ENCODE measurements around the gene ZNF70. TPM values are rescaled to one million over a fixed set of nuclear protein-coding genes. Genes with fewer than 3 reads are reported as not detected.
A peak's percentile ranks its signal among the peaks of the same experiment; 100 is the strongest.

ZNF70 gene
- total RNA-seq, 1 experiment from 2014 or later: 3.3 TPM

- Mint-ChIP-seq H3K9me3 (no peaks in the 10 kb centered on the region), H3K4me3 (peak overlapping the region; percentile 80), H3K27me3 (ENCODE audit: low read depth) (no peaks in the 10 kb centered on the region), H3K4me1 (peaks cover 23% of the 10 kb centered on the region), H3K36me3 (no peaks in the 10 kb centered on the region), H3K27ac (peak overlapping the region; percentile 84)
- ATAC-seq (peak; percentile 25), DNase-seq (ENCODE audit: low spot score) (peak; percentile 51)
- ChIA-PET POLR2A (interaction anchor here (0.7 to 1.4 kb wide), 3 partner anchors 35 to 305 kb away, joined by 3 to 5 read pairs (median 4); partner anchors contain the start of gene SLC2A11), CTCF (interaction anchor here (0.7 to 2.2 kb wide), 5 partner anchors 12 to 160 kb away, joined by 3 to 8 read pairs (median 4); partner anchors contain the start of genes C22orf15 and SLC2A11)
- no peak for TF ChIP-seq CBFB (CRISPR knock-in tag; IDR thresholded peaks at IDR 0.05; ENCODE audit: low read depth)
- TF ChIP-seq USF2 (CRISPR knock-in tag; IDR thresholded peaks at IDR 0.05): peak; percentile 27; the same call in 1 of the 2 replicates
- TF ChIP-seq ETV6 (CRISPR knock-in tag; IDR thresholded peaks at IDR 0.05): peak; percentile 29; the same call in 1 of the 2 replicates
- TF ChIP-seq, protein P1, sequence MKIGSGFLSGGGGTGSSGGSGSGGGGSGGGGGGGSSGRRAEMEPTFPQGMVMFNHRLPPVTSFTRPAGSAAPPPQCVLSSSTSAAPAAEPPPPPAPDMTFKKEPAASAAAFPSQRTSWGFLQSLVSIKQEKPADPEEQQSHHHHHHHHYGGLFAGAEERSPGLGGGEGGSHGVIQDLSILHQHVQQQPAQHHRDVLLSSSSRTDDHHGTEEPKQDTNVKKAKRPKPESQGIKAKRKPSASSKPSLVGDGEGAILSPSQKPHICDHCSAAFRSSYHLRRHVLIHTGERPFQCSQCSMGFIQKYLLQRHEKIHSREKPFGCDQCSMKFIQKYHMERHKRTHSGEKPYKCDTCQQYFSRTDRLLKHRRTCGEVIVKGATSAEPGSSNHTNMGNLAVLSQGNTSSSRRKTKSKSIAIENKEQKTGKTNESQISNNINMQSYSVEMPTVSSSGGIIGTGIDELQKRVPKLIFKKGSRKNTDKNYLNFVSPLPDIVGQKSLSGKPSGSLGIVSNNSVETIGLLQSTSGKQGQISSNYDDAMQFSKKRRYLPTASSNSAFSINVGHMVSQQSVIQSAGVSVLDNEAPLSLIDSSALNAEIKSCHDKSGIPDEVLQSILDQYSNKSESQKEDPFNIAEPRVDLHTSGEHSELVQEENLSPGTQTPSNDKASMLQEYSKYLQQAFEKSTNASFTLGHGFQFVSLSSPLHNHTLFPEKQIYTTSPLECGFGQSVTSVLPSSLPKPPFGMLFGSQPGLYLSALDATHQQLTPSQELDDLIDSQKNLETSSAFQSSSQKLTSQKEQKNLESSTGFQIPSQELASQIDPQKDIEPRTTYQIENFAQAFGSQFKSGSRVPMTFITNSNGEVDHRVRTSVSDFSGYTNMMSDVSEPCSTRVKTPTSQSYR (CRISPR knock-in tag; IDR thresholded peaks at IDR 0.05): 0 out of 2 replicates have a peak, but pooled peaks have one; percentile 6
- 0 out of 2 replicates have a peak, but pooled peaks have one; percentile 6 for TF ChIP-seq CREB1 (CRISPR knock-in tag; IDR thresholded peaks at IDR 0.05)
- TF ChIP-seq, protein P2, sequence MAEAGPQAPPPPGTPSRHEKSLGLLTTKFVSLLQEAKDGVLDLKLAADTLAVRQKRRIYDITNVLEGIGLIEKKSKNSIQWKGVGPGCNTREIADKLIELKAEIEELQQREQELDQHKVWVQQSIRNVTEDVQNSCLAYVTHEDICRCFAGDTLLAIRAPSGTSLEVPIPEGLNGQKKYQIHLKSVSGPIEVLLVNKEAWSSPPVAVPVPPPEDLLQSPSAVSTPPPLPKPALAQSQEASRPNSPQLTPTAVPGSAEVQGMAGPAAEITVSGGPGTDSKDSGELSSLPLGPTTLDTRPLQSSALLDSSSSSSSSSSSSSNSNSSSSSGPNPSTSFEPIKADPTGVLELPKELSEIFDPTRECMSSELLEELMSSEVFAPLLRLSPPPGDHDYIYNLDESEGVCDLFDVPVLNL (CRISPR knock-in tag; IDR thresholded peaks at IDR 0.05; ENCODE audit: borderline replicate concordance, low read depth): no peak
- TF ChIP-seq KAT7 (CRISPR knock-in tag; IDR thresholded peaks at IDR 0.05; ENCODE audit: borderline replicate concordance): 0 out of 2 replicates have a peak, but pooled peaks have one; percentile 30
Measured at GRCh38 chr22:23751441-23751996, 607 bp upstream of the ZNF70 start.

DNA sequence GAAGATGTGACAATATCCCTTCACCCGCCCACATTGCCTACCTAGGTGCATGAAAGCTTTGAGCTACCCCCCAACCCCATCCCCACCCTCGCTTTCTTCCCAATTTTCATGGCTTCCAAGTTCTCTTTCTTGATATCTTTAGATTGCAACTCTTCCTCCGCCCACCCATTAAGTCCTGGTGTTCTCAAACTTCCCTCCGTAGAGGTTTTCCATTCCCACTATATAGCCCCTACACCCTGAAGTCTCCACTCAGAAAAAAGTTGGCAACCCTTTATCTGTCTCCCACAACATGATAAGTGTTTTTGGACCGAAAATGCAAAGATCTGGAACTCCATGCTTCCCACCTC is 572 bp downstream of the ZNF70 start:
- ChIA-PET CTCF (interaction anchor here (0.9 to 2.2 kb wide), 4 partner anchors 13 to 159 kb away, joined by 4 to 8 read pairs (median 6); partner anchors contain the start of genes C22orf15, CHCHD10 and SLC2A11), POLR2A (interaction anchor here (0.5 to 1.4 kb wide), 3 partner anchors 30 to 107 kb away, joined by 3 to 4 read pairs (median 3); partner anchors contain the start of gene SLC2A11)
- DNase-seq (ENCODE audit: low spot score): no peak
- no peaks in the 10 kb centered on the region for H3K27me3 Mint-ChIP-seq (ENCODE audit: low read depth)
- peak overlapping the region; percentile 85 for H3K4me3 Mint-ChIP-seq
- H3K27ac Mint-ChIP-seq: peak overlapping the region; percentile 91
- H3K36me3 Mint-ChIP-seq: no peaks in the 10 kb centered on the region
- no peak for ATAC-seq
- H3K9me3 Mint-ChIP-seq: no peaks in the 10 kb centered on the region
- peaks cover 22% of the 10 kb centered on the region for H3K4me1 Mint-ChIP-seq
- TF ChIP-seq SP1 (CRISPR knock-in tag; conservative IDR thresholded peaks at IDR 0.05): no peak
- TF ChIP-seq, protein P3, sequence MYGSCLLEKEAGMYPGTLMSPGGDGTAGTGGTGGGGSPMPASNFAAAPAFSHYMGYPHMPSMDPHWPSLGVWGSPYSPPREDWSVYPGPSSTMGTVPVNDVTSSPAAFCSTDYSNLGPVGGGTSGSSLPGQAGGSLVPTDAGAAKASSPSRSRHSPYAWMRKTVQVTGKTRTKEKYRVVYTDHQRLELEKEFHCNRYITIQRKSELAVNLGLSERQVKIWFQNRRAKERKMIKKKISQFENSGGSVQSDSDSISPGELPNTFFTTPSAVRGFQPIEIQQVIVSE (CRISPR knock-in tag; IDR thresholded peaks at IDR 0.05; ENCODE audit: borderline replicate concordance): no peak
- TF ChIP-seq, protein P4, sequence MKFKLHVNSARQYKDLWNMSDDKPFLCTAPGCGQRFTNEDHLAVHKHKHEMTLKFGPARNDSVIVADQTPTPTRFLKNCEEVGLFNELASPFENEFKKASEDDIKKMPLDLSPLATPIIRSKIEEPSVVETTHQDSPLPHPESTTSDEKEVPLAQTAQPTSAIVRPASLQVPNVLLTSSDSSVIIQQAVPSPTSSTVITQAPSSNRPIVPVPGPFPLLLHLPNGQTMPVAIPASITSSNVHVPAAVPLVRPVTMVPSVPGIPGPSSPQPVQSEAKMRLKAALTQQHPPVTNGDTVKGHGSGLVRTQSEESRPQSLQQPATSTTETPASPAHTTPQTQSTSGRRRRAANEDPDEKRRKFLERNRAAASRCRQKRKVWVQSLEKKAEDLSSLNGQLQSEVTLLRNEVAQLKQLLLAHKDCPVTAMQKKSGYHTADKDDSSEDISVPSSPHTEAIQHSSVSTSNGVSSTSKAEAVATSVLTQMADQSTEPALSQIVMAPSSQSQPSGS (CRISPR knock-in tag; IDR thresholded peaks at IDR 0.05; ENCODE audit: borderline replicate concordance, low read depth): no peak
- no peak for TF ChIP-seq MYBL2 (CRISPR knock-in tag; IDR thresholded peaks at IDR 0.05)
- TF ChIP-seq, protein P5, sequence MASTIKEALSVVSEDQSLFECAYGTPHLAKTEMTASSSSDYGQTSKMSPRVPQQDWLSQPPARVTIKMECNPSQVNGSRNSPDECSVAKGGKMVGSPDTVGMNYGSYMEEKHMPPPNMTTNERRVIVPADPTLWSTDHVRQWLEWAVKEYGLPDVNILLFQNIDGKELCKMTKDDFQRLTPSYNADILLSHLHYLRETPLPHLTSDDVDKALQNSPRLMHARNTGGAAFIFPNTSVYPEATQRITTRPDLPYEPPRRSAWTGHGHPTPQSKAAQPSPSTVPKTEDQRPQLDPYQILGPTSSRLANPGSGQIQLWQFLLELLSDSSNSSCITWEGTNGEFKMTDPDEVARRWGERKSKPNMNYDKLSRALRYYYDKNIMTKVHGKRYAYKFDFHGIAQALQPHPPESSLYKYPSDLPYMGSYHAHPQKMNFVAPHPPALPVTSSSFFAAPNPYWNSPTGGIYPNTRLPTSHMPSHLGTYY (CRISPR knock-in tag; IDR thresholded peaks at IDR 0.05): no peak
- no peak for TF ChIP-seq IRF1 (CRISPR knock-in tag; IDR thresholded peaks at IDR 0.05)
- TF ChIP-seq MLX (CRISPR knock-in tag; IDR thresholded peaks at IDR 0.05): no peak
- no peak for TF ChIP-seq ELF4 (CRISPR knock-in tag; IDR thresholded peaks at IDR 0.05; ENCODE audit: low read depth)
- no peak for TF ChIP-seq CBFB (CRISPR knock-in tag; IDR thresholded peaks at IDR 0.05; ENCODE audit: low read depth)
- no peak for TF ChIP-seq SMAD4 (CRISPR knock-in tag; IDR thresholded peaks at IDR 0.05)
- no peak for TF ChIP-seq SOX15 (CRISPR knock-in tag; IDR thresholded peaks at IDR 0.05)
- no peak for TF ChIP-seq GABPB1 (CRISPR knock-in tag; IDR thresholded peaks at IDR 0.05)
- no peak for TF ChIP-seq OVOL2 (CRISPR knock-in tag; IDR thresholded peaks at IDR 0.05; ENCODE audit: borderline replicate concordance)
- no peak for TF ChIP-seq ZNF138 (CRISPR knock-in tag; conservative IDR thresholded peaks at IDR 0.05)
- TF ChIP-seq NFATC4 (CRISPR knock-in tag; IDR thresholded peaks at IDR 0.05): no peak
- no peak for TF ChIP-seq NR1H2 (CRISPR knock-in tag; IDR thresholded peaks at IDR 0.05)
